H9 (cell line): ENCODE measurements around the gene CHMP6. TPM values are rescaled to one million over a fixed set of nuclear protein-coding genes. Genes with fewer than 3 reads are reported as not detected.

ENCODE experiments used
- DNase-seq: peaks from one replicate; pipeline ENCODE4 v3.0.0-alpha.2; 2017
- H2AFZ ChIP-seq: one replicate; pipeline ENCODE4 v1.6.1; 2013; ENCODE audit warnings: mild to moderate bottlenecking, low read length, control low read depth, moderate library complexity
- H2AK5ac ChIP-seq: 2 replicates; pipeline ENCODE4 v1.6.1; 2013; ENCODE audit warnings: low read length, control low read depth, mixed read lengths; ENCODE audit not compliant: insufficient read length
- H2BK120ac ChIP-seq: one replicate; pipeline ENCODE4 v1.6.1; 2013; ENCODE audit warnings: low read depth, mild to moderate bottlenecking, low read length, control low read depth, inconsistent platforms; ENCODE audit not compliant: poor library complexity, severe bottlenecking
- H2BK12ac ChIP-seq: 2 replicates; pipeline ENCODE4 v1.6.1; 2013; ENCODE audit warnings: low read length, control low read depth, mixed read lengths, low read depth; ENCODE audit not compliant: insufficient read length
- H2BK15ac ChIP-seq: 2 replicates; pipeline ENCODE4 v1.6.1; 2013; ENCODE audit warnings: low read depth, low read length, control low read depth
- H2BK20ac ChIP-seq: one replicate; pipeline ENCODE4 v1.6.1; 2013; ENCODE audit warnings: low read depth, mild to moderate bottlenecking, low read length, control low read depth, inconsistent platforms; ENCODE audit not compliant: poor library complexity, severe bottlenecking
- H2BK5ac ChIP-seq: 2 replicates; pipeline ENCODE4 v1.6.1; 2013; ENCODE audit warnings: low read length, control low read depth, mixed read lengths; ENCODE audit not compliant: insufficient read length
- H3K14ac ChIP-seq: 2 replicates; pipeline ENCODE4 v1.6.1; 2013; ENCODE audit warnings: low read length, control low read depth; ENCODE audit not compliant: insufficient read depth
- H3K18ac ChIP-seq: 2 replicates; pipeline ENCODE4 v1.6.1; 2013; ENCODE audit warnings: low read depth, mild to moderate bottlenecking, mixed read lengths, low read length, control low read depth; ENCODE audit not compliant: insufficient read length
- H3K23ac ChIP-seq: 2 replicates; pipeline ENCODE4 v1.6.1; 2013; ENCODE audit warnings: low read length, control low read depth, mixed read lengths, low read depth; ENCODE audit not compliant: insufficient read length
- H3K23me2 ChIP-seq: 2 replicates; pipeline ENCODE4 v1.6.1; 2013; ENCODE audit warnings: low read depth, mild to moderate bottlenecking, mixed read lengths, low read length, control low read depth; ENCODE audit not compliant: insufficient read length, poor library complexity, severe bottlenecking
- H3K27ac ChIP-seq: 2 replicates; pipeline ENCODE4 v1.5.1; 2013; ENCODE audit warnings: low read length, control low read depth, mixed read lengths, low read depth; ENCODE audit not compliant: insufficient read length
- H3K27me3 ChIP-seq: 2 replicates; pipeline ENCODE4 v1.6.1; 2013; ENCODE audit warnings: low read length, control low read depth, inconsistent platforms; ENCODE audit not compliant: insufficient read depth
- H3K4ac ChIP-seq: 2 replicates; pipeline ENCODE4 v1.6.1; 2013; ENCODE audit warnings: low read depth, mild to moderate bottlenecking, control low read depth, inconsistent platforms, low read length, moderate library complexity
- H3K4me1 ChIP-seq: 2 replicates; pipeline ENCODE4 v1.6.1; 2013; ENCODE audit warnings: low read length, control low read depth, inconsistent platforms; ENCODE audit not compliant: insufficient read depth
- H3K4me2 ChIP-seq: 2 replicates; pipeline ENCODE4 v1.6.1; 2013; ENCODE audit warnings: low read length, control low read depth, mixed read lengths; ENCODE audit not compliant: insufficient read length, insufficient read depth
- H3K56ac ChIP-seq: 2 replicates; pipeline ENCODE4 v1.6.1; 2013; ENCODE audit warnings: low read depth, mild to moderate bottlenecking, mixed read lengths, low read length, control low read depth; ENCODE audit not compliant: insufficient read length
- H3K79me1 ChIP-seq: 2 replicates; pipeline ENCODE4 v1.6.1; 2013; ENCODE audit warnings: low read depth, mild to moderate bottlenecking, moderate library complexity, low read length, control low read depth, inconsistent platforms; ENCODE audit not compliant: insufficient read depth, poor library complexity, severe bottlenecking
- H3K79me2 ChIP-seq: 2 replicates; pipeline ENCODE4 v1.6.1; 2013; ENCODE audit warnings: low read length, control low read depth, inconsistent platforms; ENCODE audit not compliant: insufficient read depth
- H3K9ac ChIP-seq: 2 replicates; pipeline ENCODE4 v1.6.1; 2013; ENCODE audit warnings: low read length, control low read depth, mixed read lengths; ENCODE audit not compliant: insufficient read length; ENCODE audit errors: extremely low read depth
- H3K9me3 ChIP-seq: one replicate; pipeline ENCODE4 v1.6.1; 2013; ENCODE audit warnings: low read depth, low read length, inconsistent platforms; ENCODE audit not compliant: control insufficient read depth
- H3T11ph ChIP-seq: one replicate; pipeline ENCODE4 v1.6.1; 2013; ENCODE audit warnings: mild to moderate bottlenecking, low read length, control low read depth, inconsistent platforms
- H4K20me1 ChIP-seq: one replicate; pipeline ENCODE4 v1.6.1; 2013; ENCODE audit not compliant: control insufficient read depth, insufficient read length, insufficient read depth
- H4K5ac ChIP-seq: 2 replicates; pipeline ENCODE4 v1.6.1; 2013; ENCODE audit warnings: low read depth, mild to moderate bottlenecking, mixed read lengths, low read length, control low read depth; ENCODE audit not compliant: insufficient read length
- H4K8ac ChIP-seq: replicated peaks from 2 replicates; pipeline ENCODE4 v1.6.1; 2013; ENCODE audit warnings: low read length, control low read depth, mixed read lengths, low read depth; ENCODE audit not compliant: insufficient read length
- H4K91ac ChIP-seq: 2 replicates; pipeline ENCODE4 v1.6.1; 2013; ENCODE audit warnings: low read depth, mild to moderate bottlenecking, moderate library complexity, mixed read lengths, low read length, control low read depth; ENCODE audit not compliant: insufficient read length
- H3K27ac Mint-ChIP-seq, 3 experiments: 2 replicates in 2 of 3; 3 replicates in 1 of 3; pipeline ENCODE4 v1.8.0; 2020 to 2021; ENCODE audit warnings: mixed read lengths in 3 of 3, mild to moderate bottlenecking in 1 of 3, moderate library complexity in 1 of 3
- H3K27me3 Mint-ChIP-seq: 2 replicates; pipeline ENCODE4 v1.8.0; 2021; ENCODE audit warnings: low read depth, mild to moderate bottlenecking, moderate library complexity, mixed read lengths
- H3K36me3 Mint-ChIP-seq, 3 experiments: 2 replicates in 2 of 3; 3 replicates in 1 of 3; pipeline ENCODE4 v1.8.0; 2020 to 2021; ENCODE audit warnings: low read depth in 3 of 3, mixed read lengths in 3 of 3; ENCODE audit not compliant: insufficient read depth in 1 of 3
- H3K4me1 Mint-ChIP-seq, 2 experiments: 2 replicates each; pipeline ENCODE4 v1.8.0; 2020; ENCODE audit warnings: mixed read lengths in 2 of 2
- H3K4me3 Mint-ChIP-seq, 2 experiments: 2 replicates in 1 of 2; 3 replicates in 1 of 2; pipeline ENCODE4 v1.8.0; 2020 to 2021; ENCODE audit warnings: mild to moderate bottlenecking in 2 of 2, mixed read lengths in 2 of 2, moderate library complexity in 1 of 2
- H3K9me3 Mint-ChIP-seq, 2 experiments: 2 replicates in 1 of 2; 3 replicates in 1 of 2; pipeline ENCODE4 v1.8.0; 2020; ENCODE audit warnings: mild to moderate bottlenecking in 2 of 2, mixed read lengths in 2 of 2, moderate library complexity in 1 of 2
- WGBS: extraction: QIAGEN DNeasy Blood & Tissue Kit; methylation state at CpG from one replicate; pipeline ENCODE4 v1.1.7; 2013; ENCODE audit warnings: missing lambda C conversion rate, low lambda C conversion rate, mixed read lengths; ENCODE audit not compliant: insufficient read length; ENCODE audit errors: extremely low coverage; 5-methylcytosine and 5-hydroxymethylcytosine counted together
- total RNA-seq: library from RNA; stranded (reverse); gene quantifications from 2 replicates; pipeline ENCODE4 v1.2.1, GENCODE V29; 2021
- TF ChIP-seq, protein P1 (sequence below): fragments of 200-600 bp; sonication (generic); conservative IDR thresholded peaks from 3 replicates; pipeline ENCODE4 v1.8.0; 2021; ENCODE audit warnings: antibody characterized with exemption, mild to moderate bottlenecking

CHMP6 gene
- total RNA-seq, 1 experiment from 2014 or later, result 23.4 TPM

DNA sequence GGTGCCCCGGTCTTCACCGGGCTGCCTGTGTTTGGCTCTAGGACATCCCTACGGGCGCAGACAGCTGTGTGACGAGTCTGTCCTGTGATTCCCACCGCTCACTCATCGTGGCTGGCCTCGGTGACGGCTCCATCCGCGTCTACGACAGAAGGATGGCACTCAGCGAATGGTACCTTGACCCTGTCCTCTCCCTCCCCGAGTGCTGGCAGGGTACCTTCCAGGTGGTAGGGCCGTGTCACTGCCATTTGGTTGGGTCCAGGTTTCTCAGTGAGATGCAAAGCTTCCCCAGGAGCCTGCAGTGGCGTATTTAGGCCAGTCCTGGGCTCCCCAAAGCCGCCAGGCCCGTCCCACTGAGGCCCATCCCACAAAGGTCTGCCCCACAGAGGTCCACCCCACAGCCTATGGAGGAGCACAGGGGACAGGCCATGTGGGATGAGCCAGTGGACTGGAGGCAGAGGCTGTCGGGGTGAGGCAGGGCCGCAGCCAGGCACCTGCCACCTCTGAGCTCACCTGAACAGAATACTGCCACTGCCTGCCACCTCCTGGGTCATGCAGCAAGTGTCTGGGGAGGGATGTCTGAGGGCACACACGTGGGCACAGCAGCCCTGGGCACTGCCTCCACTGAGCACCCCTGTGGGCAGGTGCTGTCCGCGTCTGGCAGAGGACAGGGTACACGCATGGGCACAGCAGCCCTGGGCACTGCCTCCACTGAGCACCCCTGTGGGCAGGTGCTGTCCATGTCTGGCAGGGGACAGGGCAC is 31.4 kb upstream of the CHMP6 start:
- Histone ChIP-seq H3K56ac (no peak overlapping the region), H3K9me3 (no peaks in the 10 kb centered on the region), H2BK15ac (no peak overlapping the region), H2AK5ac (no peak overlapping the region), H3K4me1 (no peaks in the 10 kb centered on the region), H2AFZ (no peak overlapping the region), H2BK120ac (no peak overlapping the region), H3K18ac (no peak overlapping the region), H4K20me1 (no peaks in the 10 kb centered on the region), H3K4ac (no peak overlapping the region), H3K27me3 (no peaks in the 10 kb centered on the region), H4K5ac (no peak overlapping the region), H3T11ph (no peak overlapping the region), H3K79me1 (no peaks in the 10 kb centered on the region), H4K8ac (no peak overlapping the region), H3K23me2 (no peaks in the 10 kb centered on the region), H3K14ac (no peak overlapping the region), H3K27ac (no peak overlapping the region), H2BK12ac (no peak overlapping the region), H3K9ac (no peak overlapping the region), H2BK20ac (no peak overlapping the region), H3K4me2 (no peak overlapping the region), H3K23ac (no peak overlapping the region), H2BK5ac (no peak overlapping the region), H3K79me2 (no peaks in the 10 kb centered on the region), H4K91ac (no peak overlapping the region)
- H3K4me3 Mint-ChIP-seq, result no peak overlapping the region
- H3K4me1 Mint-ChIP-seq, result peaks cover 14 to 19% of the 10 kb centered on the region in 2 experiments
- H3K27ac Mint-ChIP-seq, result 0 out of 7 replicates have a peak overlapping the region, but pooled peaks of 1 of the 3 experiments have one; percentile 59
- peaks cover 0 to 1% (median 1%) of the 10 kb centered on the region in 3 experiments; a peak in 4 of 7 replicates for H3K36me3 Mint-ChIP-seq
- DNase-seq, result no peak
- TF ChIP-seq, protein P1, sequence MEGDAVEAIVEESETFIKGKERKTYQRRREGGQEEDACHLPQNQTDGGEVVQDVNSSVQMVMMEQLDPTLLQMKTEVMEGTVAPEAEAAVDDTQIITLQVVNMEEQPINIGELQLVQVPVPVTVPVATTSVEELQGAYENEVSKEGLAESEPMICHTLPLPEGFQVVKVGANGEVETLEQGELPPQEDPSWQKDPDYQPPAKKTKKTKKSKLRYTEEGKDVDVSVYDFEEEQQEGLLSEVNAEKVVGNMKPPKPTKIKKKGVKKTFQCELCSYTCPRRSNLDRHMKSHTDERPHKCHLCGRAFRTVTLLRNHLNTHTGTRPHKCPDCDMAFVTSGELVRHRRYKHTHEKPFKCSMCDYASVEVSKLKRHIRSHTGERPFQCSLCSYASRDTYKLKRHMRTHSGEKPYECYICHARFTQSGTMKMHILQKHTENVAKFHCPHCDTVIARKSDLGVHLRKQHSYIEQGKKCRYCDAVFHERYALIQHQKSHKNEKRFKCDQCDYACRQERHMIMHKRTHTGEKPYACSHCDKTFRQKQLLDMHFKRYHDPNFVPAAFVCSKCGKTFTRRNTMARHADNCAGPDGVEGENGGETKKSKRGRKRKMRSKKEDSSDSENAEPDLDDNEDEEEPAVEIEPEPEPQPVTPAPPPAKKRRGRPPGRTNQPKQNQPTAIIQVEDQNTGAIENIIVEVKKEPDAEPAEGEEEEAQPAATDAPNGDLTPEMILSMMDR, result no peak
- peaks cover under 1% of the 10 kb centered on the region for H3K27me3 Mint-ChIP-seq
- no CpG with 5 or more reads among the region's 24 CpGs for WGBS
- H3K9me3 Mint-ChIP-seq, result no peaks in the 10 kb centered on the region
